ENCODE results near the gene ZMIZ2. TPM values are rescaled to one million over a fixed set of nuclear protein-coding genes. Genes with fewer than 3 reads are reported as not detected.

The ZMIZ2 gene
- total and polyA plus RNA-seq, 4 donors, result 4.4 to 11.6 (median 7.7) TPM

GRCh38 chr7:44709011-44709915 lies 39.4 kb upstream of the ZMIZ2 start:
- TF ChIP-seq RXRA (IDR thresholded peaks at IDR 0.05), result no peak
- TF ChIP-seq RAD21 (IDR thresholded peaks at IDR 0.05), result no peak
- TF ChIP-seq JUND (IDR thresholded peaks at IDR 0.05), result no peak
- no peak for TF ChIP-seq HNF4A (conservative IDR thresholded peaks at IDR 0.05)
- TF ChIP-seq, protein P1, sequence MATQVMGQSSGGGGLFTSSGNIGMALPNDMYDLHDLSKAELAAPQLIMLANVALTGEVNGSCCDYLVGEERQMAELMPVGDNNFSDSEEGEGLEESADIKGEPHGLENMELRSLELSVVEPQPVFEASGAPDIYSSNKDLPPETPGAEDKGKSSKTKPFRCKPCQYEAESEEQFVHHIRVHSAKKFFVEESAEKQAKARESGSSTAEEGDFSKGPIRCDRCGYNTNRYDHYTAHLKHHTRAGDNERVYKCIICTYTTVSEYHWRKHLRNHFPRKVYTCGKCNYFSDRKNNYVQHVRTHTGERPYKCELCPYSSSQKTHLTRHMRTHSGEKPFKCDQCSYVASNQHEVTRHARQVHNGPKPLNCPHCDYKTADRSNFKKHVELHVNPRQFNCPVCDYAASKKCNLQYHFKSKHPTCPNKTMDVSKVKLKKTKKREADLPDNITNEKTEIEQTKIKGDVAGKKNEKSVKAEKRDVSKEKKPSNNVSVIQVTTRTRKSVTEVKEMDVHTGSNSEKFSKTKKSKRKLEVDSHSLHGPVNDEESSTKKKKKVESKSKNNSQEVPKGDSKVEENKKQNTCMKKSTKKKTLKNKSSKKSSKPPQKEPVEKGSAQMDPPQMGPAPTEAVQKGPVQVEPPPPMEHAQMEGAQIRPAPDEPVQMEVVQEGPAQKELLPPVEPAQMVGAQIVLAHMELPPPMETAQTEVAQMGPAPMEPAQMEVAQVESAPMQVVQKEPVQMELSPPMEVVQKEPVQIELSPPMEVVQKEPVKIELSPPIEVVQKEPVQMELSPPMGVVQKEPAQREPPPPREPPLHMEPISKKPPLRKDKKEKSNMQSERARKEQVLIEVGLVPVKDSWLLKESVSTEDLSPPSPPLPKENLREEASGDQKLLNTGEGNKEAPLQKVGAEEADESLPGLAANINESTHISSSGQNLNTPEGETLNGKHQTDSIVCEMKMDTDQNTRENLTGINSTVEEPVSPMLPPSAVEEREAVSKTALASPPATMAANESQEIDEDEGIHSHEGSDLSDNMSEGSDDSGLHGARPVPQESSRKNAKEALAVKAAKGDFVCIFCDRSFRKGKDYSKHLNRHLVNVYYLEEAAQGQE (IDR thresholded peaks at IDR 0.05), result no peak
- TF ChIP-seq HNF4G (IDR thresholded peaks at IDR 0.05), result no peak
- no peak for TF ChIP-seq TAF1 (conservative IDR thresholded peaks at IDR 0.05)
- no peak overlapping the region for H3K27ac ChIP-seq (ENCODE audit: low read depth in 1 of 2, low read length in 2 of 2)
- no peaks in the 10 kb centered on the region for H3K4me1 ChIP-seq (ENCODE audit: control insufficient read depth in 4 of 4, insufficient read depth in 4 of 4, low read length in 3 of 4)
- peaks cover 3 to 28% (median 7%) of the 10 kb centered on the region in 4 donors for H3K36me3 ChIP-seq (ENCODE audit: control insufficient read depth in 4 of 4, insufficient read depth in 3 of 4, low read depth in 1 of 4, low read length in 3 of 4)
- no peaks in the 10 kb centered on the region for H3K27me3 ChIP-seq (ENCODE audit: control insufficient read depth in 4 of 4, insufficient read depth in 4 of 4, low read length in 3 of 4)
- H3K9ac ChIP-seq (ENCODE audit: low read depth in 1 of 2, low read length in 2 of 2), result no peak overlapping the region
- H3K9me3 ChIP-seq (ENCODE audit: control insufficient read depth in 4 of 4, low read length in 3 of 4), result no peaks in the 10 kb centered on the region
- WGBS, result 94% methylated on average over 19 of the region's 19 CpGs
- DNase-seq (ENCODE audit: low spot score), result no peak
- H3K4me3 ChIP-seq (ENCODE audit: low read depth in 1 of 3, low read length in 3 of 3), result no peak overlapping the region

DNA sequence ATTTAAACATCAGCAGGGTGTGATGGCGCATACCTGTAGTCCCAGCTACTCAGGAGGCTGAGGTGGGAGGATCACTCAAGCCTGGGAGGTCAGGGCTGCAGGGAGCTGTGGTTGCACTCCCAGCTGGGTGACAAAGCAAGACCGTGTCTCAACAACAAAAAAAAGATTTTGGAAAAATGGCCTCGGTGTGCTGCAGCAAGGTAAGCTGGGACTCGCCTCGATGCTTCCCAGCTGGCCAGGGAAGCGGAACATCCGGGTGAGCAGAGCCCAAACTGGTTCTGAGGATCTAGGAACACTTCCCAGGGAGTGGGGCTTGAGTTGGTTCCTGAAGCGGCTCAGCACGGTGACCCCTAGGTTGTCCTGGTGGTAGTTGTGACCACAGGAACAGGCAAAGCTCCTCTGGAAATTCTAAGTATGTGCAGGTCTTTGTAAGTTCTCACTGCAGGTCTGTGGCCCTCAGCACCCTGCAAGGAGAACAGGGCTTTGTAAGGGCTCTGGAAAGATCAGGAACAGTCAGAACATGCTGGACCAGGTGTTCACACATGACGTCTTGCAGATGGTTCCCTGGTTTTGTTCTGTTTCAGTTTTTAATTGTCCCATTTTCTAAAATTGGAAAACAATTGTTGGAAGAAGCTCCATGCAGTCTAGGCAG lies 38.6 kb upstream of the ZMIZ2 start:
- TF ChIP-seq TAF1 (conservative IDR thresholded peaks at IDR 0.05) (no peak), NR2F2 (IDR thresholded peaks at IDR 0.05) (no peak), HNF4A (conservative IDR thresholded peaks at IDR 0.05) (no peak), RAD21 (IDR thresholded peaks at IDR 0.05) (no peak)
- TF ChIP-seq, protein P2, sequence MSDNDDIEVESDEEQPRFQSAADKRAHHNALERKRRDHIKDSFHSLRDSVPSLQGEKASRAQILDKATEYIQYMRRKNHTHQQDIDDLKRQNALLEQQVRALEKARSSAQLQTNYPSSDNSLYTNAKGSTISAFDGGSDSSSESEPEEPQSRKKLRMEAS (IDR thresholded peaks at IDR 0.05), result no peak
- Histone ChIP-seq H3K27ac (ENCODE audit: low read depth in 1 of 2, low read length in 2 of 2) (no peak overlapping the region), H3K4me3 (ENCODE audit: low read depth in 1 of 3, low read length in 3 of 3) (no peak overlapping the region), H3K36me3 (ENCODE audit: control insufficient read depth in 4 of 4, insufficient read depth in 3 of 4, low read depth in 1 of 4, low read length in 3 of 4) (peaks cover 3 to 28% (median 7%) of the 10 kb centered on the region in 4 donors), H3K9me3 (ENCODE audit: control insufficient read depth in 4 of 4, low read length in 3 of 4) (no peaks in the 10 kb centered on the region), H3K9ac (ENCODE audit: low read depth in 1 of 2, low read length in 2 of 2) (no peak overlapping the region), H3K27me3 (ENCODE audit: control insufficient read depth in 4 of 4, insufficient read depth in 4 of 4, low read length in 3 of 4) (no peaks in the 10 kb centered on the region), H3K4me1 (ENCODE audit: control insufficient read depth in 4 of 4, insufficient read depth in 4 of 4, low read length in 3 of 4) (no peaks in the 10 kb centered on the region)
- DNase-seq (ENCODE audit: low spot score), result no peak
- WGBS, result 96% methylated on average over 10 of the region's 10 CpGs

- TF ChIP-seq YY1 (IDR thresholded peaks at IDR 0.05) (no peak), GABPA (IDR thresholded peaks at IDR 0.05 in 1 of 2, conservative IDR thresholded peaks at IDR 0.05 in 1 of 2) (no peak)
- H3K9me3 ChIP-seq (ENCODE audit: control insufficient read depth in 4 of 4, low read length in 3 of 4), result no peaks in the 10 kb centered on the region
- no peak overlapping the region for H3K4me3 ChIP-seq (ENCODE audit: low read depth in 1 of 3, low read length in 3 of 3)
- peaks cover 0 to 28% (median 6%) of the 10 kb centered on the region in 4 donors for H3K36me3 ChIP-seq (ENCODE audit: control insufficient read depth in 4 of 4, insufficient read depth in 3 of 4, low read depth in 1 of 4, low read length in 3 of 4)
- H3K27ac ChIP-seq (ENCODE audit: low read depth in 1 of 2, low read length in 2 of 2), result no peak overlapping the region
- WGBS, result 75% methylated on average over 5 of the region's 5 CpGs
- H3K9ac ChIP-seq (ENCODE audit: low read depth in 1 of 2, low read length in 2 of 2), result no peak overlapping the region
- H3K4me1 ChIP-seq (ENCODE audit: control insufficient read depth in 4 of 4, insufficient read depth in 4 of 4, low read length in 3 of 4), result no peaks in the 10 kb centered on the region
- H3K27me3 ChIP-seq (ENCODE audit: control insufficient read depth in 4 of 4, insufficient read depth in 4 of 4, low read length in 3 of 4), result no peaks in the 10 kb centered on the region
- DNase-seq (ENCODE audit: low spot score), result no peak
Measured at GRCh38 chr7:44711528-44711927, 37.1 kb upstream of the ZMIZ2 start.
